Stimulated activated effector memory CD8-positive, alpha-beta T cell treated with anti-CD3 and anti-CD28 coated beads, Interleukin-12 subunit alpha, Interleukin-12 subunit beta, amount 100 ng/mL, for 72 hours (primary cell): Measurements from ENCODE around the gene ADGRD2.

ENCODE experiments used
- ATAC-seq: fragments of 150-1000 bp; cut with Tn5 transposase; 2 replicates; pipeline ENCODE4 v1.10.0; 2021
- DNase-seq, 2 donors: peaks; one replicate each; pipeline ENCODE4 v3.0.0; 2021 to 2022; ENCODE audit warnings: low spot score in 2 of 2
- H3K27ac Mint-ChIP-seq: one replicate; pipeline ENCODE4 v1.8.0; 2022; ENCODE audit warnings: mild to moderate bottlenecking, mixed read lengths
- H3K36me3 Mint-ChIP-seq: one replicate; pipeline ENCODE4 v1.8.0; 2022; ENCODE audit warnings: mild to moderate bottlenecking, mixed read lengths
- H3K4me1 Mint-ChIP-seq: one replicate; pipeline ENCODE4 v1.8.0; 2022; ENCODE audit warnings: mixed read lengths
- H3K4me3 Mint-ChIP-seq: one replicate; pipeline ENCODE4 v1.8.0; 2022; ENCODE audit warnings: mild to moderate bottlenecking, mixed read lengths
- H3K9me3 Mint-ChIP-seq: one replicate; pipeline ENCODE4 v1.8.0; 2022; ENCODE audit warnings: mixed read lengths

Gene ADGRD2

GRCh38 chr9:124502711-124503702, 52.8 kb downstream of the ADGRD2 start:
- ATAC-seq (no peak), DNase-seq (no peak)
- Mint-ChIP-seq H3K27ac (no peak overlapping the region), H3K4me1 (peaks cover 8% of the 10 kb centered on the region), H3K4me3 (peak overlapping the region; percentile 59), H3K36me3 (no peaks in the 10 kb centered on the region), H3K9me3 (no peaks in the 10 kb centered on the region)

- no peak for DNase-seq
- no peak overlapping the region for H3K27ac Mint-ChIP-seq
- H3K36me3 Mint-ChIP-seq: no peaks in the 10 kb centered on the region
- no peaks in the 10 kb centered on the region for H3K9me3 Mint-ChIP-seq
- ATAC-seq: no peak
- peaks cover 8% of the 10 kb centered on the region for H3K4me1 Mint-ChIP-seq
- peak overlapping the region; percentile 59 for H3K4me3 Mint-ChIP-seq
Measured at GRCh38 chr9:124503713-124504529, 53.7 kb downstream of the ADGRD2 start.

- H3K4me3 Mint-ChIP-seq: no peak overlapping the region
- no peak for DNase-seq
- no peaks in the 10 kb centered on the region for H3K36me3 Mint-ChIP-seq
- H3K4me1 Mint-ChIP-seq: peaks cover 8% of the 10 kb centered on the region
- no peak for ATAC-seq
- H3K9me3 Mint-ChIP-seq: no peaks in the 10 kb centered on the region
- H3K27ac Mint-ChIP-seq: no peak overlapping the region
Measured at GRCh38 chr9:124504530-124505005, 54.3 kb downstream of the ADGRD2 start.

GRCh38 chr9:124505006-124505900, 55.0 kb downstream of the ADGRD2 start:
- Mint-ChIP-seq H3K4me3 (peak overlapping the region; percentile 35), H3K27ac (no peak overlapping the region), H3K9me3 (no peaks in the 10 kb centered on the region), H3K36me3 (no peaks in the 10 kb centered on the region), H3K4me1 (peaks cover 8% of the 10 kb centered on the region)
- no peak for ATAC-seq
- DNase-seq: no peak

- H3K36me3 Mint-ChIP-seq: no peaks in the 10 kb centered on the region
- H3K4me3 Mint-ChIP-seq: no peak overlapping the region
Measured at GRCh38 chr9:124505901-124506346, 55.7 kb downstream of the ADGRD2 start.

GRCh38 chr9:124506433-124506832, 56.2 kb downstream of the ADGRD2 start:
- no peak for ATAC-seq
- Mint-ChIP-seq H3K27ac (no peak overlapping the region), H3K36me3 (no peaks in the 10 kb centered on the region), H3K4me1 (peaks cover 8% of the 10 kb centered on the region), H3K9me3 (no peaks in the 10 kb centered on the region), H3K4me3 (no peak overlapping the region)
- no peak for DNase-seq

More at GRCh38 chr9:124505901-124506346, 55.7 kb downstream of the ADGRD2 start:
- ATAC-seq: no peak
- H3K27ac Mint-ChIP-seq: no peak overlapping the region
- DNase-seq: no peak
- H3K9me3 Mint-ChIP-seq: no peaks in the 10 kb centered on the region
- H3K4me1 Mint-ChIP-seq: peaks cover 8% of the 10 kb centered on the region

- peaks cover 8% of the 10 kb centered on the region for H3K4me1 Mint-ChIP-seq
Measured at GRCh38 chr9:124506931-124507879, 57.0 kb downstream of the ADGRD2 start, which contains the start of gene NR5A1. NR5A1 (minus strand) TSS chr9:124507399; CDS start chr9:124503395, 4,004 bp downstream.

GRCh38 chr9:124507880-124508423, 57.7 kb downstream of the ADGRD2 start:
- no peak for DNase-seq
- Mint-ChIP-seq H3K27ac (no peak overlapping the region), H3K36me3 (no peaks in the 10 kb centered on the region), H3K4me3 (no peak overlapping the region), H3K9me3 (no peaks in the 10 kb centered on the region), H3K4me1 (peaks cover 8% of the 10 kb centered on the region)
- ATAC-seq: no peak

More at GRCh38 chr9:124506931-124507879, 57.0 kb downstream of the ADGRD2 start, which contains the start of gene NR5A1:
- Mint-ChIP-seq H3K27ac (no peak within 1 kb of the TSS), H3K9me3 (no peaks in the 10 kb centered on the region), H3K36me3 (no peaks in the 10 kb centered on the region), H3K4me3 (no peak within 1 kb of the TSS)
- DNase-seq (no peak), ATAC-seq (no peak)

- DNase-seq (no peak), ATAC-seq (no peak)
- no peaks in the 10 kb centered on the region for H3K36me3 Mint-ChIP-seq
- no peak overlapping the region for H3K27ac Mint-ChIP-seq
- no peaks in the 10 kb centered on the region for H3K9me3 Mint-ChIP-seq
- H3K4me3 Mint-ChIP-seq: no peak overlapping the region
- no peaks in the 10 kb centered on the region for H3K4me1 Mint-ChIP-seq
Measured at GRCh38 chr9:124510650-124511425, 60.6 kb downstream of the ADGRD2 start.

- Mint-ChIP-seq H3K4me3 (no peak overlapping the region), H3K36me3 (no peaks in the 10 kb centered on the region), H3K4me1 (no peaks in the 10 kb centered on the region), H3K9me3 (no peaks in the 10 kb centered on the region), H3K27ac (no peak overlapping the region)
- no peak for ATAC-seq
- no peak for DNase-seq
Measured at GRCh38 chr9:124511426-124511840, 61.2 kb downstream of the ADGRD2 start.

GRCh38 chr9:124511891-124512805, 61.9 kb downstream of the ADGRD2 start:
- ATAC-seq (peak; percentile 14), DNase-seq (no peak)
- Mint-ChIP-seq H3K27ac (no peak overlapping the region), H3K36me3 (no peaks in the 10 kb centered on the region), H3K9me3 (no peaks in the 10 kb centered on the region), H3K4me1 (no peaks in the 10 kb centered on the region), H3K4me3 (no peak overlapping the region)

GRCh38 chr9:124512806-124513204, 62.6 kb downstream of the ADGRD2 start:
- no peak for ATAC-seq

More at GRCh38 chr9:124512806-124513204, 62.6 kb downstream of the ADGRD2 start:
- H3K27ac Mint-ChIP-seq: no peak overlapping the region
- DNase-seq: no peak
- no peak overlapping the region for H3K4me3 Mint-ChIP-seq
- no peaks in the 10 kb centered on the region for H3K4me1 Mint-ChIP-seq
- H3K36me3 Mint-ChIP-seq: no peaks in the 10 kb centered on the region
- H3K9me3 Mint-ChIP-seq: no peaks in the 10 kb centered on the region
